ENCODE data around the gene ERP44.

- TF ChIP-seq CTCF (optimal IDR thresholded peaks at IDR 0.05 in 1 of 3, IDR thresholded peaks at IDR 0.05 in 1 of 3, conservative IDR thresholded peaks at IDR 0.05 in 1 of 3; ENCODE audit: extremely low read depth in 1 of 3, insufficient read depth in 2 of 3, low read length in 3 of 3), result no peak
- TF ChIP-seq EZH2 (IDR thresholded peaks at IDR 0.05; ENCODE audit: low read length), result no peak
These were observed 79.3 kb downstream of the ERP44 start for GRCh38 chr9:100019541-100019940.
